HCT116 (cell line): ENCODE results near the gene DPRX. TPM values are rescaled to one million over a fixed set of nuclear protein-coding genes. Genes with fewer than 3 reads are reported as not detected.

Experiments
- ATAC-seq: fragments of 200-7000 bp; cut with Tn5 transposase; 2 replicates; pipeline ENCODE4 v1.9.1; 2020; ENCODE audit warnings: mild to moderate bottlenecking, moderate library complexity
- BruUV-seq: library from RNA; stranded (reverse); fragments of 400-500 nt; replicated peaks from 2 replicates; lab custom pipeline; 2021; lab: Mats Ljungman, UMichigan
- CTCF ChIA-PET: fragments of 300-600 bp; sonication (Branson Sonifier 250); formaldehyde crosslinking; loops from one replicate; lab custom pipeline; 2021; ENCODE audit warnings: antibody characterized with exemption; lab: Charles Lee
- POLR2A ChIA-PET: fragments of 300-600, 350-600 bp; sonication (Branson Sonifier 250); formaldehyde crosslinking; loops from one replicate; lab custom pipeline; 2021; ENCODE audit warnings: antibody characterized with exemption; lab: Charles Lee
- RAD21 ChIA-PET, 2 experiments: fragments of 300-600 bp; sonication (Branson Sonifier 250); formaldehyde crosslinking; loops; one replicate each; lab custom pipeline; 2023; ENCODE audit warnings: low total read pairs in 2 of 2; ENCODE audit not compliant: uncharacterized antibody in 2 of 2, unreplicated experiment in 2 of 2, low non-redundant PET in 1 of 2; lab: Charles Lee
- DNase-seq: peaks from one replicate; pipeline ENCODE4 v3.0.0-alpha.2; 2010; ENCODE audit warnings: low read depth, low spot score
- H2AFZ ChIP-seq: fragments of 200-600 bp; shearing (Covaris generic), sonication (generic); 2 replicates; pipeline ENCODE4 v1.6.1; 2017; ENCODE audit warnings: low read depth, mixed run types, mixed read lengths, antibody characterized with exemption, low read length; ENCODE audit not compliant: poor library complexity, severe bottlenecking
- H3K27ac ChIP-seq: 2 replicates; pipeline ENCODE4 v1.5.1; 2012; ENCODE audit warnings: low read depth, low read length
- H3K27me3 ChIP-seq: fragments of 200-600 bp; sonication (generic); 2 replicates; pipeline ENCODE4 v1.6.1; 2016; ENCODE audit warnings: mixed run types, low read length, mixed read lengths; ENCODE audit not compliant: insufficient read depth
- H3K36me3 ChIP-seq, 2 experiments: fragments of 200-500 bp in 1 of 2; fragments of 200-600 bp in 1 of 2; sonication (Bioruptor generic) in 1 of 2; sonication (generic) in 1 of 2; 2 replicates each; pipeline versions ENCODE4 v1.5.1 to v1.6.1; 2014 to 2016; ENCODE audit warnings: low read length in 2 of 2, inconsistent platforms in 1 of 2, mixed read lengths in 1 of 2, mixed run types in 1 of 2; ENCODE audit not compliant: insufficient read depth in 2 of 2, control insufficient read depth in 1 of 2
- H3K4me1 ChIP-seq, 2 experiments: fragments of 200-600 bp in 1 of 2; sonication (generic) in 1 of 2; 2 replicates each; pipeline versions ENCODE4 v1.5.1 to v1.6.1; 2012 to 2017; ENCODE audit warnings: low read length in 2 of 2, inconsistent platforms in 1 of 2, mild to moderate bottlenecking in 1 of 2, mixed read lengths in 1 of 2, mixed run types in 1 of 2, moderate library complexity in 1 of 2; ENCODE audit not compliant: insufficient read depth in 2 of 2, control insufficient read depth in 1 of 2
- H3K4me2 ChIP-seq: fragments of 200-600 bp; sonication (generic); 2 replicates; pipeline ENCODE4 v1.6.1; 2017; ENCODE audit warnings: mixed run types, low read length, mixed read lengths
- H3K4me3 ChIP-seq, 2 experiments: fragments of 200-600 bp in 1 of 2; sonication (generic) in 1 of 2; replicated peaks in 1 of 2; 2 replicates each; pipeline ENCODE4 v1.5.1; 2011 to 2016; ENCODE audit warnings: low read length in 2 of 2, control low read depth in 1 of 2, low read depth in 1 of 2, mild to moderate bottlenecking in 1 of 2, mixed read lengths in 1 of 2, mixed run types in 1 of 2
- H3K79me2 ChIP-seq: fragments of 200-600 bp; sonication (generic); 2 replicates; pipeline ENCODE4 v1.6.1; 2017; ENCODE audit warnings: mild to moderate bottlenecking, mixed run types, low read length, moderate library complexity, mixed read lengths; ENCODE audit not compliant: insufficient read depth
- H3K9ac ChIP-seq: fragments of 200-600 bp; sonication (generic); 2 replicates; pipeline ENCODE4 v1.6.1; 2016; ENCODE audit warnings: low read length, mixed read lengths
- H3K9me2 ChIP-seq: fragments of 200-600 bp; sonication (generic), shearing (Covaris generic); 2 replicates; pipeline ENCODE4 v1.6.1; 2017; ENCODE audit warnings: mixed run types, mild to moderate bottlenecking, moderate library complexity; ENCODE audit not compliant: insufficient read depth
- H3K9me3 ChIP-seq, 2 experiments: fragments of 200-500 bp in 1 of 2; fragments of 200-600 bp in 1 of 2; sonication (Bioruptor generic) in 1 of 2; sonication (generic) in 1 of 2; 2 replicates each; pipeline ENCODE4 v1.6.1; 2014 to 2017; ENCODE audit warnings: low read length in 2 of 2, mixed read lengths in 2 of 2, inconsistent platforms in 1 of 2, low read depth in 1 of 2, mild to moderate bottlenecking in 1 of 2, mixed run types in 1 of 2, moderate library complexity in 1 of 2; ENCODE audit not compliant: control insufficient read depth in 1 of 2, insufficient read depth in 1 of 2
- H4K20me1 ChIP-seq: fragments of 200-600 bp; sonication (generic), shearing (Covaris generic); 2 replicates; pipeline ENCODE4 v1.6.1; 2017; ENCODE audit warnings: mixed run types, mild to moderate bottlenecking, moderate library complexity; ENCODE audit not compliant: insufficient read depth
- ATF3 ChIP-seq: IDR thresholded peaks from 2 replicates; pipeline ENCODE4 v1.6.1; 2012
- CBX3 ChIP-seq: IDR thresholded peaks from 2 replicates; pipeline ENCODE4 v1.6.1; 2012; ENCODE audit warnings: low read depth
- CTCF ChIP-seq, 3 experiments: fragments of 200-600 bp in 1 of 3; sonication (generic) in 1 of 3; IDR thresholded peaks in 2 of 3; conservative IDR thresholded peaks in 1 of 3; 2 replicates each; pipeline ENCODE4 v1.5.1; 2012 to 2017; ENCODE audit warnings: low read depth in 2 of 3, low read length in 2 of 3, antibody characterized with exemption in 1 of 3, borderline replicate concordance in 1 of 3, control low read depth in 1 of 3, mild to moderate bottlenecking in 1 of 3, mixed read lengths in 1 of 3, mixed run types in 1 of 3, moderate library complexity in 1 of 3; ENCODE audit not compliant: insufficient read depth in 1 of 3
- ELF1 ChIP-seq: IDR thresholded peaks from 2 replicates; pipeline ENCODE4 v1.6.1; 2012; ENCODE audit warnings: low read depth, borderline replicate concordance
- EZH2 ChIP-seq: fragments of 200-600 bp; sonication (generic); IDR thresholded peaks from 2 replicates; pipeline ENCODE4 v1.6.1; 2017; ENCODE audit warnings: antibody characterized with exemption, mixed run types
- EZH2phosphoT487 ChIP-seq: fragments of 200-600 bp; IDR thresholded peaks from 2 replicates; pipeline ENCODE4 v1.6.1; 2018; ENCODE audit warnings: antibody characterized with exemption, borderline replicate concordance
- FOSL1 ChIP-seq: IDR thresholded peaks from 2 replicates; pipeline ENCODE4 v1.6.1; 2012; ENCODE audit warnings: low read depth
- JUND ChIP-seq: IDR thresholded peaks from 2 replicates; pipeline ENCODE4 v1.6.1; 2012
- MAX ChIP-seq: IDR thresholded peaks from 2 replicates; pipeline ENCODE4 v1.6.1; 2012
- POLR2A ChIP-seq: IDR thresholded peaks from 2 replicates; pipeline ENCODE4 v1.7.0; 2011; ENCODE audit warnings: borderline replicate concordance; ENCODE audit not compliant: insufficient read depth, insufficient read length; ENCODE audit errors: extremely low read depth
- POLR2AphosphoS5 ChIP-seq: IDR thresholded peaks from 2 replicates; pipeline ENCODE4 v1.6.1; 2011; ENCODE audit warnings: mild to moderate bottlenecking, low read depth, low read length, moderate library complexity
- RAD21 ChIP-seq: IDR thresholded peaks from 2 replicates; pipeline ENCODE4 v1.6.1; 2012; ENCODE audit warnings: low read depth, mild to moderate bottlenecking
- REST ChIP-seq: IDR thresholded peaks from 2 replicates; pipeline ENCODE4 v1.6.1; 2012; ENCODE audit warnings: low read depth
- SP1 ChIP-seq: IDR thresholded peaks from 2 replicates; pipeline ENCODE4 v1.6.1; 2012; ENCODE audit warnings: low read depth
- SRF ChIP-seq: IDR thresholded peaks from 2 replicates; pipeline ENCODE4 v1.6.1; 2012; ENCODE audit warnings: low read depth
- TCF7L2 ChIP-seq: IDR thresholded peaks from 2 replicates; pipeline ENCODE4 v1.7.0; 2011; ENCODE audit warnings: borderline replicate concordance, inconsistent platforms; ENCODE audit not compliant: insufficient read depth, insufficient read length; ENCODE audit errors: extremely low read depth
- YY1 ChIP-seq: IDR thresholded peaks from 2 replicates; pipeline ENCODE4 v1.6.1; 2011; ENCODE audit warnings: low read length, low read depth, moderate library complexity, mild to moderate bottlenecking; ENCODE audit not compliant: insufficient replicate concordance; ENCODE audit errors: extremely low read depth
- ZBTB33 ChIP-seq: IDR thresholded peaks from 2 replicates; pipeline ENCODE4 v1.6.1; 2011; ENCODE audit warnings: mild to moderate bottlenecking, low read length, moderate library complexity; ENCODE audit not compliant: insufficient replicate concordance; ENCODE audit errors: extremely low read depth
- ZFX ChIP-seq: fragments of 450-650 bp; IDR thresholded peaks from 2 replicates; pipeline ENCODE4 v1.6.1; 2017
- ZNF274 ChIP-seq: fragments of 200-500 bp; sonication (Bioruptor generic); IDR thresholded peaks from 2 replicates; pipeline ENCODE4 v1.6.1; 2014; ENCODE audit warnings: mild to moderate bottlenecking, low read depth, low read length, inconsistent platforms
- intact Hi-C: fragments of 100-400 bp; cut with micrococcal nuclease; formaldehyde crosslinking; loops from 2 replicates; pipeline ENCODE4 v1.10.0; 2022
- total RNA-seq: library from RNA; stranded (reverse); gene quantifications from one replicate; pipeline ENCODE4 v1.2.1, GENCODE V29; 2021; ENCODE audit not compliant: unreplicated experiment

DPRX gene
- total RNA-seq, 1 experiment from 2014 or later = not detected

GRCh38 chr19:53642381-53643099 is 10.7 kb downstream of the DPRX start:
- ChIA-PET RAD21 (no interaction called here), POLR2A (no interaction called here), CTCF (no interaction called here)
- no peak overlapping the region for H3K4me2 ChIP-seq
- H3K27me3 ChIP-seq = no peaks in the 10 kb centered on the region
- no peak for TF ChIP-seq YY1
- no peak for TF ChIP-seq ATF3
- no peak for TF ChIP-seq EZH2
- no peak for TF ChIP-seq ELF1
- no peak for TF ChIP-seq POLR2AphosphoS5
- TF ChIP-seq RAD21 = no peak
- TF ChIP-seq EZH2phosphoT487 = no peak
- TF ChIP-seq POLR2A = no peak
- no peak for TF ChIP-seq MAX
- TF ChIP-seq CBX3 = no peak
- no peak for TF ChIP-seq TCF7L2
- TF ChIP-seq SRF = no peak
- no peak for TF ChIP-seq FOSL1
- TF ChIP-seq SP1 = no peak
- no peak for TF ChIP-seq ZFX
- TF ChIP-seq JUND = no peak
- no peak for TF ChIP-seq CTCF (IDR thresholded peaks at IDR 0.05 in 2 of 3, conservative IDR thresholded peaks at IDR 0.05 in 1 of 3; ENCODE audit: borderline replicate concordance in 1 of 3, insufficient read depth in 1 of 3, low read depth in 2 of 3, low read length in 2 of 3)
- no peak for TF ChIP-seq REST
- TF ChIP-seq ZNF274 = no peak
- no peak for TF ChIP-seq ZBTB33
- no peak for ATAC-seq
- H3K79me2 ChIP-seq = no peaks in the 10 kb centered on the region
- no peaks in the 10 kb centered on the region for H4K20me1 ChIP-seq
- H3K4me1 ChIP-seq = no peaks in the 10 kb centered on the region
- H2AFZ ChIP-seq = no peak overlapping the region
- H3K9ac ChIP-seq = no peak overlapping the region
- no peaks in the 10 kb centered on the region for H3K9me2 ChIP-seq
- intact Hi-C loops = no loop called here
- no peak for DNase-seq
- no TSS peak for BruUV-seq
- H3K27ac ChIP-seq = no peak overlapping the region
- H3K36me3 ChIP-seq = no peaks in the 10 kb centered on the region
- H3K4me3 ChIP-seq = no peak overlapping the region
- peaks cover 2 to 3% of the 10 kb centered on the region in 2 experiments; a peak in 2 of 4 replicates for H3K9me3 ChIP-seq
